Omental fat pad (tissue), 4 donors: Measurements from ENCODE around the gene PCGF1. TPM values are rescaled to one million over a fixed set of nuclear protein-coding genes. Genes with fewer than 3 reads are reported as not detected.
"Not testable (repeated sequence)": the region's sequence is repeated elsewhere in the genome, so short reads cannot be mapped to it uniquely, and the experiment has no call there.

Experiments used
- ATAC-seq: fragments of 150-250 bp; one replicate; pipeline ENCODE4 v1.9.1; 2016; ENCODE audit warnings: mild to moderate bottlenecking, moderate library complexity; ENCODE audit not compliant: low FRiP score
- DNase-seq: peaks from one replicate; pipeline ENCODE4 v3.0.0-alpha.2; 2019; ENCODE audit warnings: low spot score
- CTCF ChIP-seq, 3 donors: fragments of 450-650 bp; IDR thresholded peaks; one replicate each; pipeline ENCODE4 v1.5.1; 2016 to 2017; ENCODE audit warnings: antibody characterized with exemption in 3 of 3, mild to moderate bottlenecking in 3 of 3, moderate library complexity in 2 of 3
- total RNA-seq, 4 donors: library from RNA; depleted of rRNA; stranded (reverse); fragments of >200 nt; gene quantifications; one replicate each; pipeline ENCODE4 v1.1.0, GENCODE V29; 2016

Gene PCGF1
- total RNA-seq, 4 donors from 2014 or later, result 11.6 to 20.2 (median 16.8) TPM

GRCh38 chr2:74486141-74486540, 21.4 kb downstream of the PCGF1 start:
- no peak for DNase-seq
- TF ChIP-seq CTCF (IDR thresholded peaks at IDR 0.05), result no peak

GRCh38 chr2:74483675-74484164, 23.8 kb downstream of the PCGF1 start:
- ATAC-seq, DNase-seq: not testable (repeated sequence)

More at GRCh38 chr2:74486141-74486540, 21.4 kb downstream of the PCGF1 start:
- no peak for ATAC-seq

- DNase-seq (peak; percentile 93), ATAC-seq (peak; percentile 98)
- no peak for TF ChIP-seq CTCF (IDR thresholded peaks at IDR 0.05)
Measured at GRCh38 chr2:74482801-74483674, 24.5 kb downstream of the PCGF1 start, which contains the start of the genes CCDC142 and TTC31. Gene CCDC142 (minus strand): TSS chr2:74482998. CDS start chr2:74482837, 161 bp downstream. Gene TTC31 (plus strand): TSS chr2:74483081. CDS start chr2:74483096, 15 bp downstream.

DNA sequence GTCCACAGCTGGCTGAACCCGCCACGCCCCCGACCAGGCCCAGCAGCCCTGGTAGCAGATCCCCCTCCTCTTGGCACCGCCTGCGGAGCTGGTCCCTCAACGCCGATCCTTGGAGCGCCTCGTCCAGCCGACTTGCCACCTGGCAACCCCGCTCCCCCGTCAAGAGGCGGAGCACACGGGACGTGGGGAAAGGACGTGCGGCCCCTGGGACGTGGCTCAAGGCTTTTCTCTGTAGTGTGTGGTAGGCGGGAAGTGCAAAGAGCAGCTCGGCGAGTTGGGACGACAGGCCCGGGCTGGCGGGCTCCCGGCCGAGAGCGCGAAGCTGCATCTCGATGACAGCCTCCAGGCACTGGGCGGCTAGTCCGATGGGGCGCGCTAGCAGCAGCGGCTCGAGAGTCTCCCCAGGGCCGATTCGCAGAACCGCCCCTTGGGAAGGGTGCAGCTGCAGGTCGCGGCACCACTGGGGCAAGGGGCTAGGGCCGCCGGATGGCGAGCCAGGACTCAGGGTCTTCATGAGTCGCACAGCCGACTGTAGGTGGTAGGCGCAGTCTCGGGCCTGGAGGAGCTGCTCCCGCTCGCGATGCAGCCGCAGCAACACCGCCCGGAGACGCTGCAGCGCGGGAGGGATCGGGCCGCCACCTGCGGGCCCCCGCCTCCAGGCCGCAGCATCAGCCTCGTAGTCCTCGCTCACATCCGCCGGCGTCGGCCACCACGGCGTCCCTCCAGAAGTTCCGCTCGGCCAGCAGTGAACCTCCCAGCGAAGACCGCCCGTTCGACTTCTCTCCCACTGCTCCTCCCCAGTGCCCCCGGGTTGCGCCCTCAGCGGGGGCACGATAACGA, 25.3 kb downstream of the PCGF1 start:
- no peak for DNase-seq
- ATAC-seq, result peak; percentile 66

DNA sequence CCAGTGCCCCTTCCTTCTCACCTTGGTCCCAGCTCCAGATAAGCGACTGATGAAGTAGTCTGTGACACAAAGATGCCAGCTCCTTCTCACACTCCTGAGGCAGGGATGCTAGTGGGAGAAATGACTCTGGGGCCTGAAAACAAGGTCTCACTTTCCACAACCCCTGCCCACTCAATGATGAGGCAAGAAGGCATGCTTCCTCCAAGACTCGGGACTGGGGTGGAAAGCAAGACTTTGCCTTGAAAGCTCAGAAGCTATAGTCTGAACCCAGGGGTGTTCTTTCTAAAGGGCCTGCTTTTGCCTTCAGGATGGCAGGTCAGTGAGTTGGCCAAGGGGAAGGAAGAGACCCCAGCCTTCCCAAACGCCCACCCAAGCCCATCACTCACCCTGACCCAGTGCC, 26.1 kb downstream of the PCGF1 start:
- ATAC-seq (no peak), DNase-seq (no peak)
- TF ChIP-seq CTCF (IDR thresholded peaks at IDR 0.05), result no peak

More for the DNA sequence above, 25.3 kb downstream of the PCGF1 start:
- TF ChIP-seq CTCF (IDR thresholded peaks at IDR 0.05), result no peak

- TF ChIP-seq CTCF (IDR thresholded peaks at IDR 0.05), result no peak
- ATAC-seq (no peak), DNase-seq (no peak)
Measured at GRCh38 chr2:74474899-74475298, 32.6 kb downstream of the PCGF1 start.

GRCh38 chr2:74474481-74474880, 33.0 kb downstream of the PCGF1 start:
- no peak for ATAC-seq
- TF ChIP-seq CTCF (IDR thresholded peaks at IDR 0.05), result no peak
- DNase-seq, result no peak
